Activated T-helper 9 cell treated with anti-CD3 and anti-CD28 coated beads, Interleukin-2, amount 50 U/mL, for 16 hours (primary cell): ENCODE measurements around the gene IPCEF1.

Experiments
- DNase-seq: peaks from one replicate; pipeline ENCODE4 v3.0.0-alpha.2; 2020; ENCODE audit warnings: low read depth

IPCEF1 gene, protein sequence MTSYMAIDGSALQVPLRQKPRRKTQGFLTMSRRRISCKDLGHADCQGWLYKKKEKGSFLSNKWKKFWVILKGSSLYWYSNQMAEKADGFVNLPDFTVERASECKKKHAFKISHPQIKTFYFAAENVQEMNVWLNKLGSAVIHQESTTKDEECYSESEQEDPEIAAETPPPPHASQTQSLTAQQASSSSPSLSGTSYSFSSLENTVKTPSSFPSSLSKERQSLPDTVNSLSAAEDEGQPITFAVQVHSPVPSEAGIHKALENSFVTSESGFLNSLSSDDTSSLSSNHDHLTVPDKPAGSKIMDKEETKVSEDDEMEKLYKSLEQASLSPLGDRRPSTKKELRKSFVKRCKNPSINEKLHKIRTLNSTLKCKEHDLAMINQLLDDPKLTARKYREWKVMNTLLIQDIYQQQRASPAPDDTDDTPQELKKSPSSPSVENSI

DNA sequence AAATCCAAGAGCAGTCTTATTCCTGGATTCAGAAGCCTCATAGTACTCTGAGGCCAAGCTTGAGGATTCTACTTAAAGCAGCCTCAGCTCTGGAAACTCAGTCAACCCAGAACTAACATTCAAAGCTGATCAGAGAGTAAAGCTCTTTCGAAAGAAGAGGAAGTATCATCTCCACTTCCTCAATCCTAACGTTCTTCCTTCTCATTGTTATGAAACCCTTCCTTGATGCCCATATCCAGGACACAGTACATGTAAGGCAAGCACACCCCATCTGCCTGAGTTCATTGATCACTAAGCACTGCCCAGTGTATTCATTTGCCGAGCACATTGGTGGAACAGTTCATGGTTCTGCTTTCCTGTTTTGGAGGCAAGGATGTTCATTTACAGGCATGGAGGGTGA is at the start of gene IPCEF1:
TSS of gene IPCEF1 (minus strand) at position 114 of the 400 bp plus-strand sequence. CDS start 90,856 bp downstream, outside the sequence.
- DNase-seq, result no peak

DNA sequence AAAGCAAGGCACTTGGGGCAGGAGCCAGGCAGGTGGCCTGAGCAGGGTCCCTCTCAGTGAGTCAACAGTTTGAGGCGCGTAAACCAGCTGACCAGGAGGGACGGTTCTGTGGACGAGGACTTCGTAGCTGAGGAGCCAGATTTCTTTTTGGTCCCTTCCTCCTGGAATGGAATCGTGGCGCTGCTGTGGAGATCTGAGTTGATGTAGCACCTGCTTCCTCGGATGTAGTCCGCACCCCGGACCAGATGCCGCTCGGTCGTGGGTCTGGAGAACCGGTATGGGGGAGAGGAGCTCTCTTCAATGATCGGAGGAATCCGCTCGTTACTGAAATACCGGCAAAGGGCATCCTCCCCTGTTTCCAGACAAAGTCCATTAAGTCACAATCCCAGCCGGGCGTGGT is 49.7 kb upstream of the IPCEF1 start:
- DNase-seq, result no peak

DNA sequence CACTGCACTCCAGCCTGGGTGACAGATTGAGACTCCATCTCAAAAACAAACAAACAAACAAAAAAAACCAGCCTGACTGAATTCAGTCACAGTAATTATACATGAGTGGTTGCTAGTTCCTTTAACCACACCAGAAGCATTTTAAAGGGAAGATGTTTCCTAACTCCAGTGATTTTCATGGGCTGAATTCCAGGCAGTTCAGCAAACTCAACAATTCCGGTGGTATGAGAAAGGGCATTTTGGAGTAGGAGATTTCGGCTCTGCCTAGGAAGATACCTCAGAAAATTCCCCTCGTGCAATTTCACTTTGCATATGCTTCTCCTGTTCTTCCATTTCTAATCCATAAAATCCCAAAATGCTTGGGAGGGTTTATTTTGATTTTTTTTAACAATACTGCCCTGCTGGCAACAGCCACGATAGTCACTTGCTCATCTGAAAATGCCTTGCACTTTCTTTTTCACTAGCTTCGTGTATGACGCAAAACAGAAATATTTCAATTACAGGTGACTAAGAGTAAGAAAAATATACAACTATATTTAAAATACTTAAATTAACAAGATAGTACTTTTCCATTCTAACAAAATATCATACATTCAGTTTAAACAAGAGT is 48.3 kb upstream of the IPCEF1 start:
- no peak for DNase-seq

DNA sequence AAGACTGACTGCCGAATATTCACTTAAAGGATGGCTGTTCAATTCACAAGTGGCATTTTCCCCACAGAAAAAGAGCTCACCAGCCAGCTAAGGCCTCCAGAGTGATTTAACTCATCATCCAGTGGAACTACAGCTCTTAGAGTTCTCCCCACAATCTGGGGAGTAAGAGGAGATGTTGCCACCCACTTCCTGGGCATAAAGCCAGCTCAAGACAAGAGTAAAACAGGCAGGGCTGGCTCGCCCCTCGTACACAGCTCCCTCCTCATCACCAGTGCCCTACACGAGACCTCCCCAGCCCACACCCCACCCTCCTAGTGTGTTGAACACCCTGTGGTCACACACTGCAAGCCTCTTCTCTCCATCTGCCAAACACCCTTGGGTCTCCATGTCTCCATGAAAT is 47.2 kb upstream of the IPCEF1 start:
- DNase-seq, result no peak

DNA sequence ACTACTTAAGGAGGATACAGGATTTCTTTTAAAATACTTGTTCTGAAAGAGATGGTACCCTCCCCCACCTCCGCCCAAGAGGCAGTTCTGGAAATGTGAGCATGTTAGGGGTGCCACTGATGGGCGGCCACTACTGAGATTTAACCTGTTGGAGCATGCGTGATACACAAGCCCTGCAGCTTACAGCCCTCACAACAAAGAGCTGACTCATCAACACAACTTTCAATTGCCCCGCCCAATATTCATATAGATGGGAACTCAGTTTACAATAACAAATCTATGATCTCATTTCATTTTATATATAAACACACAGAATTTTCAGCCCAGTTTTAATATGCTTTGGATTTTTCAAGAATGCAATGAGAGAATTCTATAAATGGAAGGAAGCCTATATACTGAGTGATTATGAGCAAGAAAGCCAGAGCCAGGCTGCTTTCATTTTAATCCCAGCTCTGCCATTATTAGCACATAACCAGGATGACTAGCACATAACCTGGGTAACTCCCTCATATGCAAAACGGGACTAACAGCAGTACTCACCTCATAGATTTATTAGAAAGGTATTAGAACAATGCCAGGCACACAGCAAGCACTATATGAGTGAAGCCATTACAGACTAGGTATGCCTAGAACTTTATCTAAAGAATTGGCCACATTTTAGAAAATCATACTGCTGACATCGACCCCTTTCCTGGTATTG is 45.6 kb upstream of the IPCEF1 start:
- no peak for DNase-seq

DNA sequence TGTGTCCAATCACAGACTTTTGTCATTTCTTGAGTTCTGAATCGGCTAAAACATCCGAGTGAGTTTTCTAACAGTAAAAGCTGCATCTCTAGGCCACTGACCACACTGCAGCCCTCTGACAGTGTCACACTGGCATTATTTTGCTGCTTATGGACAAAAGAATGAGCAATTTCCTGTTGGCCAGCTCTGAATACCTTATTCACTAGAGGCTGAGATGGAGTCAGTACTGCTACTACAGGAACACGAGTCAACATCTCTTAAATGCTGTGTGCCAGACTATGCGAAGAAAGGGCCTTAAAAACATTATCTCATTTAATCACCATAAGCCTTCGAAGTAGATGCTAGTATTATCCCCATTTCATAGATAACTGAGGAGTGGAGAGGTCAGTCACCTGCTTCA is 42.5 kb upstream of the IPCEF1 start:
- no peak for DNase-seq

DNA sequence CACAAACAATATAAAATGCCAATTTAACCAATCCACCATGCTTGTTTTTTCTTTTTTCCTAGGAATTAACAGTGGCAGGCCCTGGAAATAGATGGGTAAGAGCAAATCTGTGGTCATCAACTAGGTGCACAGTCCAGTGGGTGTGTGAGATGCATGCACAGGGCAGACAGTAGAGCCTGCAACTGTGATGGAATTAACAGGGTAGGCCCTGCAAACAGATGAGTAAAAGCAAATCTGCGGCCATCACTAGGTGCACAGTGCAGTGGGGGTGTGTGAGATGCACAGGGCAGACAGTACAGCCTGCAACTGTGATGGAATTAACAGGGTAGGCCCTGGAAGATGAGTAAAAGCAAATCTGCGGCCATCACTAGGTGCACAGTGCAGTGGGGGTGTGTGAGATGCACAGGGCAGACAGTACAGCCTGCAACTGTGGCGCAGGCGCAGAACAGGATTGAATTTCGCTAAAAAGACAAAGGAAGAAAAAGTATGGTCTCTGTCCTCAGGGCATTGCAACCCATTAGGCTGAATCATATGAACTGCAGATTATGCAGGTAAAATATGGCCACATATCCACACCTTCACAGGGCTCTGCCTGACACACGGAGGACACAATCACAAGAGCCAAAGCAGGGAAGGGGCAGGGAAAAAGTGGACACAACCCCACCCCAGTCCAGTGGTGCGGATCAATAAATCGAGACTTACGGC is 41.0 kb upstream of the IPCEF1 start:
- DNase-seq, result no peak

DNA sequence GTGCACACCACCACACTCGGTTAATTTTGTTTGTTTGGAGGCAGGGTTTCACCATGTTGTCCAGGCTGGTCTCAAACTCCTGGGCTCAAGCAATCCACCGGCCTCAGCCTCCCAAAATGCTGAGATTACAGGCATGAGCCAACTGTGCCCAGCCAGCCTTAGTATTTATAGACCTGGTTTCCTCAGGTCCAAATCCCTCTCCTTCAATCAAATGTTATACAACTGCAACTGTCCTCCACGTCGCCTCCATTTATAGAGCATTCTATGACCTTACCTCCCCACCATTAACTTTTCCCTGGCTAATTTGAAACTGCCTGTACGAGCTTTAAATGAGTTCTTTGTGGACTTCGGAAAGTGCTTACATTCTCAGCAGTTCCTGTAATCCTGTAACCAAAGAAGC is 39.3 kb upstream of the IPCEF1 start:
- DNase-seq, result no peak

DNA sequence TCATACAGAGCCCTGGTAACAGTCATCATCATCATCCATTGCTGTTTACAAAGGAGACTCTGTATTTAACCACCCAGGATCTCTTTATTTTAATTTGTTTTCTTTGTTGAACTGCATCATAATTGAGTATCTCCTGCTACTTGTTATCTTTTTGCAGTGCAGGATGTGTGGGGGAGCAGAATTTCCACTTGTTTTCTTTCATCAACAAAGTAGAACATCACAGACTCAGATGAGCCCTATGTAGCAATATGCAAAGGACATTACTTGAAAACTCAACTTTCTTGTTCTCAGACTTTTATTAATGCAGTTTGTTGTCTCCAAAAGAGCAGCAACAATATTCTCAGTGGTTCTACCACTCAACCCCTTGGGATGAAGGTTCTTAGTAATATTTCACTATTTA is 38.7 kb upstream of the IPCEF1 start:
- no peak for DNase-seq

DNA sequence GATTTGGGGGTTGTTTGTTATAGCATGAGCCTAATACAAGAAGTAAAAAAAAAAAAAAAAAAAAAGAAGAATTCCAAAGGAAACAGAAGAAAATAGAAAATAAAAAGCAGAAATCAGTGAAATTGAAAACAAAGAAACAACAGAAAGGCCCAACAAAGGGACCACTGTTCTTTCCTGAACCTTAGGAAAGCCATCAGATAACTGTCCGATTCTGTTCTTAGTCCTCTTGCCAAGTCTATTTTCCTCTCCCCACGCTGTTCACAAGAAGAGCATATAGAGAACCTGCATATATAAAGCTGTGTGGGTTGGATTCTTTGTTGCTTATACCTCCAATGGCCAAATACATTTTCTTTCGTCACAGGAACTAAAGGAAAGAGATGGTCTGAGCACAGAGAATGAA is 38.0 kb upstream of the IPCEF1 start:
- no peak for DNase-seq

DNA sequence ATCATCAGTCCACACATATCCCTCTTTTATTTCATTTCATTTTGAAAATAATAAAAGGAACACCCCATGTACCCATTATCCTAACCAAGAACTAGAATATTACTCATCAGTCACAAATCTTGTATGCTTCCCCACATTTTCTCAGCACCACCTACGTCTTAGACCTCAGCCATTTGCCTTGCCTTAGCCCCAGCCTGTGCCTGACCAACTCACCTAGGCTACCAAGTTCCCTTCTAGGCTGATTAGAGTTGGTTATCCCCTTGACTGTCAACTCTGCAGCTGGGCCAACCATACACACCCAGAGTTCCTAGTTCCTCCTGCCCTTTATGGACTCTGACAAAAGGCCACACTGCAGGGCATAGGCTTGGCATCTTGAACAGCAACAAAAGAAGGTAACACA is 33.4 kb upstream of the IPCEF1 start:
- no peak for DNase-seq

DNA sequence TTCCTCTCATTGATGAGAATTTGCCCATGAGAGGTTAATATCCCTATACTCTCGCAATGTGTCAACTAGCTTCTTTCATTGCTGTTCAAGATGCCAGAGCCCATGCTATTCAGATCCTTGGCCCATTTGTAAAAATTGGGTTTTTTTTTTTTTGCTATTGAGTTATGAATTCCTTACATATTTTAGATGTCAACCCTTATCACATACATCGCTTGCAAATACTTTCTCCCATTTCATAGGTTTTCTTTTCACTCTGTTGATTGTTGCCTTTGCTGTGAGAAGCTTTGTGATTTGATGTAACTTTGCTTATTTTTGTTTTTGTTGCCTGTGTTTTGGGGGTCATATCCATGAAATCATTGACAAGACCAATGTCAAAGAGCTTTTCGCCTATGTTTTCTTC is 32.2 kb upstream of the IPCEF1 start:
- DNase-seq, result no peak

DNA sequence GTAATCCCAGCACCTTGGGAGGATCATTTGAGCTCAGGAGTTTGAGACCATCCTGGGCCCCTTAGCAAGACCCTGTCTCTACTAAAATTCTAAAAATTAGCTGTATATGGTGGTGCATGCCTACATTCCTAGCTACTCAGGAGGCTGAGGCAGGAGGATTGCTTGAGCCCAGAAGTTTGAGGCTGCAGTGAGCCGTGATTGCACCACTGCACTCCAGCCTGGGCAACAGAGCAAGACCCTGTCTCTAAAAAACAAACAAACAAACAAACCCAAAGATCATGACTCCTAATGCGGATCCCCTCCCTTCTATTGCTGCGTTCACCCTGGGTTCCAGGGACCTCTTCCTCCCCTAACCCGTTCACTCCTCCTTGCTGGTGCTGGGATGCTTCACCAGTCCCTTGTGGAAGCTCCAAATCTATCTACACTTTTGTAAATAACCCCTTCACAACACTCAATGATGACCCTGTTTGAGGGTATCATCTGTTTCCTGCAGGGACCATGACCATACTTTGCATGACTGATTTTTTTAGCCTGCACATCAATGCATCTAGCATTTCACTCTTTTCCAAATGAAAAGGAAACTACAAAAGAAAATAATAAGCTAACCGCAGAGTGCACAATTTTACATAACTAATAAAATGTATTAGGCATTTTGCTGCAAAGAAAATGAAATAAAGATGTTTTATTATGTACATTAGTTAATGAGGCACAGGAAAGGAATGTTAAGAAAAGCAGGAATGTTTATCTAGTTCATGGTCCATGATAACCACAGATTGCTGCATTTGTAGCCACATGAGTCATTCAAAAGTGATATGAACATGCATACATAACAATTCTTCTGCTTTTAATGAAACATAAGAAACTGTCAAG is 30.5 kb upstream of the IPCEF1 start:
- no peak for DNase-seq

DNA sequence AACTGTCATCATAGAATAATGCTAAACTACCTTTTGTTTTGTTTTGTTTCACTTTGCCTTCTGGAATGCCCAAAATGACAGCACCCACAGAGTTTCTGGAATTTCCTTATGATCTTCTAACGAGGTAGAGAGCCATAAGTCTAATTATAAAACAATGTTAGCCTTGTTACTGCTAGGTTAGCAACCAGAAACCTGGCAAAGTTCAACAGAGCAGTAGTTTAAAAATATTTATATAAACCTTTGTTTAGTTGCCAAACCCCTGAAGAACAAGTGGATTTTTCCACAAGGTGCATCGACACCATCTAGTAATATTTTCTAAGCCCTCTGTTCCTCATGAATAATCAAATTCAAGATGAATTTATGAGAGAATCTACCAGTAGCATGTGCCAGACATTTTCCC is 27.6 kb upstream of the IPCEF1 start:
- DNase-seq, result no peak

DNA sequence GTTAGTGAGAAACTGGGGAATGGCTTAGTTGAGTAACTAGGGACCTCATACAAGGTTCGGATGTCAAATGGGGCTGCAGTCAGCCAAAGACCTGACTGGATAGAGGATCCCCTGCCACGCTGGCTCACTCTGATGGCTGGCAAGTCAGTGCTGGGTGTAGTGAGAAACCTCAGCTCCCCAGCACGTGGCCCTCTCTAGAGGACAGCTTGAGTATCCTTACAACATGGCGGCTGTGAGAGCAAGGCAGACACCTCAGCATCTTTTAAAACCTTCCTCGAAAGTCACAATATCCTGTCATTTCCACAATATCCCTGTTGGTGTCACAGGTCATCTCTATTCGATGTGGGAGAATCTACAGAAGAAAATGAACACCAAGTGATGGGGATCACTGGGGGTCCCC is 26.7 kb upstream of the IPCEF1 start:
- DNase-seq, result no peak

DNA sequence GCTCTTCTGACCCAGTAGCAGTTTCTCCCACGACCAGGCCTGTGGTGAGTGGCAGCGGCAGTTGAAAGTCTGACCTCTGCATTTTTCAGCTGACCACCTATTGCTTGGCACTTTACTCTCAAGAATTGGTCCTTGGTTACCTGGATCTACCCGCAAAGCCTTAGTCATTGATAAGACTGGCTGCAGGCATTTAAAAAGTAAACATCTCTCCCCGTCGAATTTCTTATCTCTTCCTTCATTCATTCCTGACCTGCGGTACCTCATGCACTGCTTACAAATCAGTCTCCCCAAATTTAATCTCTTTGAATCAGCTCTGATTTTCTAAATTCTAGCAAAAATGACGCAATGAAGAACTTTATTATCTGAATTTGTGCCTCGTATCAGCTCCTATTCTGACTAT is 26.1 kb upstream of the IPCEF1 start:
- DNase-seq, result no peak

DNA sequence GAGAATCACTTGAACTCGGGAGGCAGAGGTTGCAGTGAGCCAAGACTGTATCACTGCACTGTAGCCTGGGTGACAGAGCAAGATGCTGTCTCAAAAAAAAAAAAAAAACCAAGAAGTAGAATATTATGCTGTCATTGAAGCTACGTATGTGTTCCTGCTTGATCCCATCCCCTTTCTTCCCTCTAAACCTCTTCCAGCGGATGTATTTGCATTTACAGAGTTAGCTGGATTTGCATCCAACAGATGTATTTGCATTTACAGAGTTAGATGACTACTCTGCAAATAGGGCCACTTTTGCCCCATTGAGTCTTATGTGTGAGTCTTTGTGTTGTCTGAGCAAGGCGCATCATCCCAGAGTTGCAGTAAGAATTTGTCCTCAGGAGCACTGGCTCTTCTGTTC is 24.9 kb upstream of the IPCEF1 start:
- no peak for DNase-seq

DNA sequence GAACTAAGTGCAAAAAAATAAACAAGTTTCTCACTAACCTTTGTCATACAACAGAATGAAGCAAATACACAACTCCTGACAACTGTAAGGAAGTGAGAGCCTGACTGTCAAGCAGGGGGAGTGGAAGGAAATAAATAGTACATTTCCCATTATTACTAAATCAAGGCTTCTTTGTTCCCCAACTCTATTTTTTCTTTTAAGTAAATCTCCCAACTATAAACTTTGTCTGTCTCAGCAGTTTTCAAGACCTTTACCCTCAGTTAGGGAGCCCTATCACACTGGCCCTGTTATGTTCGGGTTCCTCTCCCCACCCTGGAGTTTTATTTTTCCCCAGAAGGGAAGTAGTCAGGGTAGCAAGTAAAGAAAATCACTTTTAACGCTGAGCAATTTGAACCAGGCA is 24.1 kb upstream of the IPCEF1 start:
- no peak for DNase-seq

DNA sequence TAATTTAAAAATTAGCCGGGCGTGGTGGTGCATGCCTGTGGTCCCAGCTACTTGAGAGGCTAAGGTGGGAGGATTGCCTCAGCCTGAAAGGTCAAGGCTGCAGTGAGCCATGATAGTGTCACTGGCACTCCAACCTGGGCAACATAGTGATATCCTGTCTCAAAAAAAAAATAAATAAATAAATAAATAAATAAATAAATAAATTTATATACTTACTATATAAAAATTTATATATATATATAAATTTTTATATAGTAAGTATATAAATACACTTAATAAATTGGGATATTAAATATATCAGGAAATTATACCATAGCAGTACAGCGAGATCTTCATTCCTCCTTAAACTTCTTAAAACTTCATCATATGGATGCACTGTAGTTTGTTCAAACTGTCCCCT is 23.0 kb upstream of the IPCEF1 start:
- DNase-seq, result no peak

DNA sequence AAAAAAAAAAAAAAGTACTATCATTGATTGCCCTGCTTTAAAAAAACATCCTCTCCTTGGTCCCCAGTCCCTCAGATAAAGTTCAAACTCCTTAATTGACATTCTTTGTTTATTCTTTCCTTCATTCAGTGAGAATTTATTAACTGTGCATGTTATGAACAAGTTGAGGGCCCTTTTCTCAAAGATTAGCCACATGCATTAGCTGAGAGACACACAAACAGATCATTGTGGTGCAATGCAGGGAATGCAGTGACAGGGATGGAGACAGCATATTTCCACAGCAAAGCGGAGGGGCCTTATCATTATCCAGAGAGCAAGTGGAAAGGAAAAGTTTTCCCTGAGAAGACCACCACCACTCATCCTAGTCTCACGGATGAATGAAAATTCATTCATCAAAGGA is 21.9 kb upstream of the IPCEF1 start:
- DNase-seq, result no peak

DNA sequence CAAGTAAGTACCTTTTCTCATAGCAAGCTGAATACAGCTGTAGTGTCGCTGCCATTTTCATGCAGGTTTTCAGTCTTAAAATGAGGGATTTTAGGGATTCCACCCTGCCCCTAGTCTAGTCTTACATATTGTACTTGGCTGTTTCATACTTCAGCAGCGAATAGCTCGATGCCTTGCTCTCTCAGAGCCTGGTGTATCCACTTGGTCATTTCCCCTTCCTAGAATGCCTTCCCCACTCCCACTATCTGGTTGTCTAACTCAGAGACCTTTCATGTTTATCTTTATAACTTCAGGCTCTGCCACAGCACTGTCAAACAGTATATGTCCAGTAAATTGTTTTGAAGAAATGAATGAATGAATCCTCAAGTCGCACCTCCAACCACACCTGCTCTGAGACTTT is 21.1 kb upstream of the IPCEF1 start:
- no peak for DNase-seq

DNA sequence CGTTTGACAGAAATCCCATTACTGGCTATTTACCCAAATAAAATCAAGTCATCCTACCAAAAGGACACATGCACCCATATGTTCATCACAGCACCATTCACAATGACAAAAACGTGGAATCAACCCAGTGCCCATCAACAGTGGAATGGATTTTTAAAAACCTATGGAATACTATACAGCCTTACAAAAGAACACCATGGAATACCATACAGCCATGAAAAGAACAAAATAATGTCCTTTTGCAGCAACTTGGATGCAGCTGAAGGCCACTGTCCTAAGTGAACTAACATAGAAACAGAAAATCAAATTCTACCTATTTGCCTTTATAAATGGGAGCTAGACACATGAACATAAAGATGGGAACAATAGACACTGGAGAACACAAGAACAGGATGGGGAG is 17.4 kb upstream of the IPCEF1 start:
- no peak for DNase-seq
